ENCODE data around the gene COPG2. TPM values are rescaled to one million over a fixed set of nuclear protein-coding genes. Genes with fewer than 3 reads are reported as not detected.

Gene COPG2
- total and polyA plus RNA-seq, 12 donors = 5.3 to 27.2 (median 22.9) TPM

GRCh38 chr7:130566898-130567280 is 101.7 kb downstream of the COPG2 start:
- TF ChIP-seq CTCF (IDR thresholded peaks at IDR 0.05) = no peak
- no peaks in the 10 kb centered on the region for H3K27me3 ChIP-seq
- no peak overlapping the region for H3K4me3 ChIP-seq
- ATAC-seq = no peak
- peaks cover 0 to 58% (median 10%) of the 10 kb centered on the region in 11 donors for H3K9me3 ChIP-seq
- H3K4me1 ChIP-seq = peaks cover 0 to 29% (median 11%) of the 10 kb centered on the region in 9 donors
- peak overlapping the region; percentile 31 to 84 (median 80) for H3K27ac ChIP-seq
- 76 to 79% methylated on average over 2 of the region's 2 CpGs for WGBS, 2 donors
- intact Hi-C loops (cut with DNase I) = loop anchor here in 2 of 10 donors (5.0 kb wide), 1 partner anchor 100 kb away; the partner anchor contains the start of gene COPG2 (in 2 of the 2)
- no peak for DNase-seq
- H3K36me3 ChIP-seq = peaks cover 0 to 8% (median 0%) of the 10 kb centered on the region in 9 donors

GRCh38 chr7:130566168-130566897 is 102.2 kb downstream of the COPG2 start:
- H3K27ac ChIP-seq = peak overlapping the region; percentile 49 to 84 (median 80)
- intact Hi-C loops (cut with DNase I) = loop anchor here in 2 of 10 donors (5.0 kb wide), 1 partner anchor 101 kb away; the partner anchor contains the start of gene COPG2 (in 2 of the 2)
- peak; percentile 97 to 100 (median 100) for ATAC-seq

DNA sequence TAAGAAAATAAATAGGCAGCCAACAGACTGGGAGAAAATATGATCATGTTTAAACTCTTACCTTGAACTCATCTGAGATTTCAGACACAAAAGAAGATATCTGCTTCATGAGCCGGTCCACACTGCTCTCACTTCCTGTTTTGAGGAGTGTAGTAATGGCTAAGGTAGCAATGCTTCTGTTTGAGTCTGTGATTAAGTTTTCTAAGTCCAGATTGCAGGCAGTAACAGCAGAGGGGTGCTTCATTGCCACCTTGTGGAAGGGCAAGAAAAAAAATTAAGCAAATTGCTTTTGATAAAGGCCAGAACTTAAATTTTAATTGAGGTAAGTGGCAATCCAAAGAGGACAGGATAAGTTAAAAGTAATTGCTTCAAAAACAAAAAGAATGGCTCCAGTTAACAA is 107.6 kb downstream of the COPG2 start:
- H3K27ac ChIP-seq = no peak overlapping the region
- no peak for ATAC-seq
- H3K27me3 ChIP-seq = no peaks in the 10 kb centered on the region
- no peak for DNase-seq
- peaks cover 0 to 30% (median 3%) of the 10 kb centered on the region in 9 donors for H3K36me3 ChIP-seq
- 56 to 70% methylated on average over 1 of the region's 1 CpG for WGBS, 2 donors
- peaks cover 0 to 24% (median 6%) of the 10 kb centered on the region in 11 donors for H3K9me3 ChIP-seq
- peaks cover 0 to 14% (median 5%) of the 10 kb centered on the region in 9 donors for H3K4me1 ChIP-seq
- no peak overlapping the region for H3K4me3 ChIP-seq
- intact Hi-C loops (cut with DNase I) = no loop called here
- peak in 1 of 9 donors; percentile 22 for TF ChIP-seq CTCF (IDR thresholded peaks at IDR 0.05)

More at GRCh38 chr7:130566168-130566897, 102.2 kb downstream of the COPG2 start:
- H3K9me3 ChIP-seq = peaks cover 0 to 58% (median 10%) of the 10 kb centered on the region in 11 donors
- no peak overlapping the region for H3K4me3 ChIP-seq
- H3K27me3 ChIP-seq = no peaks in the 10 kb centered on the region
- no peak for TF ChIP-seq CTCF (IDR thresholded peaks at IDR 0.05)
- WGBS, 2 donors = 24 to 33% methylated on average over 9 of the region's 9 CpGs
- DNase-seq = peak; percentile 78 to 92
- H3K36me3 ChIP-seq = peaks cover 0 to 11% (median 0%) of the 10 kb centered on the region in 9 donors
- peaks cover 0 to 29% (median 11%) of the 10 kb centered on the region in 9 donors for H3K4me1 ChIP-seq

DNA sequence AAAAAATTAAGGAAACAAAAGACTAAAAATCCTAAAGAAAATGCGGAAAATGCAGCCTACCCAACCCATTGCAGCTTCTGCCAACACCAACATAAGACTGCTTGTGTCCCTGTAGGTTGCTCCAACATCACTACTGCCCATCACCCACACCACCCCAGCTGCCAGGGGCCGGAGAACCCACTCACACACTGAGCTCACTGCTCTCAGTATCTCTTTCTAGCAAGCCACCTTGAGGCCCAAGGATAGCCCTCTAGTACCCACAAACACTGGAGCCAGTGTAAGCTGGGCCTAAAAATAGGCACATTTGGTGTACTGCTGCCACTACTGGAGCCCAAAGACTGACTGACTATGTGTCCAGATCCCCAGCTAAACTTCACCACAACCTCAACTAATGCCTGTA is 109.4 kb downstream of the COPG2 start:
- DNase-seq (no peak), ATAC-seq (peak in 4 of 8 donors; percentile 42 to 74 (median 46))
- 72 to 90% methylated on average over 2 of the region's 2 CpGs for WGBS, 2 donors
- Histone ChIP-seq H3K27me3 (no peaks in the 10 kb centered on the region), H3K27ac (no peak overlapping the region), H3K36me3 (peaks cover 0 to 40% (median 3%) of the 10 kb centered on the region in 9 donors), H3K4me3 (no peak overlapping the region), H3K9me3 (peaks cover 0 to 8% (median 0%) of the 10 kb centered on the region in 11 donors), H3K4me1 (peaks cover 0 to 4% (median 0%) of the 10 kb centered on the region in 9 donors)
- no peak for TF ChIP-seq CTCF (IDR thresholded peaks at IDR 0.05)
- intact Hi-C loops (cut with DNase I) = no loop called here
